Cardiac septum (tissue), 1 donor: ENCODE results near the gene HNRNPUL1. TPM values are rescaled to one million over a fixed set of nuclear protein-coding genes. Genes with fewer than 3 reads are reported as not detected.

Source experiments
- DNase-seq: peaks from one replicate; pipeline ENCODE4 v3.0.0-alpha.2; 2020; ENCODE audit warnings: low spot score
- intact Hi-C: fragments of 100-400 bp; cut with DNase I; formaldehyde crosslinking; loops from one replicate; pipeline ENCODE4 v1.14.0; 2022
- total RNA-seq: library from RNA; stranded (reverse); fragmentation: NEBNext Ultra II Directional; extraction: Animal tissue kit (Norgen Biotek cat#: 25700); gene quantifications from one replicate; pipeline ENCODE4 v1.2.1, GENCODE V29; 2021
- donor health status: DM: no; HTN: no; CAD: no.

The HNRNPUL1 gene
- total RNA-seq, 1 donor from 2014 or later = 109 TPM

DNA sequence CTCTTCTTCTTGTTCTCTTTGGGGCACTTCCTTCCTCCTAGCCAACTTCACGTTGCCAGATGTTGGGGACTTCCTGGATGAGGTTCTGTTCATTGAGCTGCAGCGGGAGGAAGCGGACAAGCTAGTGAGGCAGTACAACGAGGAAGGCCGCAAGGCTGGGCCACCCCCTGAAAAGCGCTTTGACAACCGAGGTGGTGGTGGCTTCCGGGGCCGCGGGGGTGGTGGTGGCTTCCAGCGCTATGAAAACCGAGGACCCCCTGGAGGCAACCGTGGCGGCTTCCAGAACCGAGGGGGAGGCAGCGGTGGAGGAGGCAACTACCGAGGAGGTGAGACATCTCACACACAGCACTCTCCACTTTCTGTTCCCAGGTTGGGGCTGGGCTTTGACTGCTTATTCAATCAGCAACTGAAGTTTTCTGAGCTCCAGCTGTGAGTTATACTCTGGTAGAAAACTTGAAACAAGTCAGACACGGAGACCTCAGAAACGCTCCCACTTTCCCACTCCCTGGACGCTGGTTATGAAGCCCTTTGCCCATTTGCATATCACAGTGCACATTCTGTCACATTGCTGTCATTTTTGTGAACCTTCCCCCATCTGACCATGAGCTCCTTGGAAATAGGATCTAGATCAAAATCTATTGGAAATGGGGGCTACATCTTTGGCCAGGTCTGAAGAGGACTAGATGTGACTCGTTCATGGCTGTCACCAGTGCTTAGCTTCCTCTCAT is 38.6 kb downstream of the HNRNPUL1 start:
- no peak for DNase-seq
- intact Hi-C loops = no loop called here

DNA sequence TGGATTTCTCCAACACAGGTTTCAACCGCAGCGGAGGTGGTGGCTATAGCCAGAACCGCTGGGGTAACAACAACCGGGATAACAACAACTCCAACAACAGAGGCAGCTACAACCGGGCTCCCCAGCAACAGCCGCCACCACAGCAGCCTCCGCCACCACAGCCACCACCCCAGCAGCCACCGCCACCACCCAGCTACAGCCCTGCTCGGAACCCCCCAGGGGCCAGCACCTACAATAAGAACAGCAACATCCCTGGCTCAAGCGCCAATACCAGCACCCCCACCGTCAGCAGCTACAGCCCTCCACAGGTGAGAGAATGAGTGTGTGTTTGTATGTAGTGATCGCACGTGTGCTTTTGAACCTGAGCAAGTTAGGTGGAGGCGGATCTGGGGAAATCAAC is 39.8 kb downstream of the HNRNPUL1 start:
- intact Hi-C loops = no loop called here
- DNase-seq = no peak

DNA sequence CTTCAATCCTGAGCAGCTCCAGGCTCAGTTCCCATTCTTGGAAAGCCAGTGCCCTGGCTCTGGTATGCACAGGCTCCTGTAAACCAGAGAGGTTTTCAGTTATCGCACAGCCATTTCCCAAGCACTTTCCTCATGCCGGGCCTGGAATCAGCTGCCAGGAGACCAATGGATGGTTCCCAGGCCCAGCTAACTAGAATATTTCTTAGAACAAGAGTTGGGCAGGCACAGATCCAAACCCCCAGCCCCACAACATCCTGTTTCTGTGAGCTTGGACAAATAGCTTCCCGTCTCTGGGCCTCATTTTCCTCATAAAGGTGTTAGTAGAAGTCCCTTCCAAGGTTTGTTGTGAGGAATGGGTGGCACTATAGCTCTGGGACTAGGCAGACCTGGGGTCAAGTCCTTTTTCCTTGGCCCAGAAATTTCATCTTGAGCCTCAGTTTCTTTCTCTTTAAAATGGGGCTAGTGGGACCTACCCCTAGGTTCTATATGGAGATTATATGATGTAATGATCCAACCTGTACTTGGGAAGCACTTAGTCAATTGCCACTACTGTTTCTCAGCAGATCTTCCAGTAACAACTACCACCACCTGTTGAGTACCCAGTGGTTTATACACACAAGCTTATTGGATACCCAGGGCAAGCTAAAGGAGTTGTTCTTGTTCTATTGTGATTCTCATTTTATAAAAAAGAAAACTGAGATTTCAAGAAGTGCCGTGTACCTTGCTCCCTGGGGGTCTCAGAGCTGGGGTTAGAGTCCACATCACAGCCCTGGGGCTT is 40.7 kb downstream of the HNRNPUL1 start:
- DNase-seq = no peak
- intact Hi-C loops = loop anchor here (5.0 kb wide), 2 partner anchors 127 to 178 kb away; no protein-coding TSS in a partner anchor

DNA sequence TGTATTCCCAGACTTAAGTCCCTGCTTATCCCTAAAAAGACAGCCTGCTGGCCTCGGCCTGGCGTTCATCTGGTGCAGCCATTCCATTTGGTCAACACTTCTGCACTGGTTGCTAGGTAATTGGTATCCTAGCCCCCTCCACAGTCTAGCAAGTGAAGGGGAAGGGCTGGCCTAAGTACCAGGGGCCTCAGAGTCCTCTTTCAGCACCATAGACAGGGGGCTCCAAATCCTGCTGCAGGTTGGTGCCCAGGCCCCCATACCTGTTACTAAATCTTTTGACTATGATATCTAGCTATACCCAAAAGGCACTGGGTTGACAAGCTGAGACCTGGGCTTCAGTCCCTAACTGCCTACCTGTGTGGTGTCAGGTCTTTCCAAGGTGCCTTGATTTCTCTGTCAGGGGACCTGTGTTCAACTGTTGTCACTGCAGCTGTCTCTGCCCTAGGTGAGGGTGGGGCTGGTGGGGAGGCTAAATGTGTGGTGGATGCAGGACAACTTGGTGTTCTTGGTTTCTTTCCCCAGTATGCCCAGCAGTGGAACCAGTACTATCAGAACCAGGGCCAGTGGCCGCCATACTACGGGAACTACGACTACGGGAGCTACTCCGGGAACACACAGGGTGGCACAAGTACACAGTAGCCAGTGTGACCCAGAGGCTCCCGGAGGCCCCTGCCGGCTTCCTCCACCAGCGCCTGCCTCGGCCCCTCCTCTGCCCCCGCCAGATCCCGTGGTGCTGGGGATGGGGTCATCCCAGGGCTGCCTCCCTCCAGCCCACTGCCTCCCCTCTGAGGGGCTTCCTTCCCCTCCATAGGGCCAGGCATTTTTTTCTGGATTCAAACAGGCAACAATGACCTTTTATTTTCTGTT is 42.0 kb downstream of the HNRNPUL1 start:
- intact Hi-C loops = loop anchor here (5.0 kb wide), 2 partner anchors 126 to 179 kb away; no protein-coding TSS in a partner anchor
- no peak for DNase-seq

DNA sequence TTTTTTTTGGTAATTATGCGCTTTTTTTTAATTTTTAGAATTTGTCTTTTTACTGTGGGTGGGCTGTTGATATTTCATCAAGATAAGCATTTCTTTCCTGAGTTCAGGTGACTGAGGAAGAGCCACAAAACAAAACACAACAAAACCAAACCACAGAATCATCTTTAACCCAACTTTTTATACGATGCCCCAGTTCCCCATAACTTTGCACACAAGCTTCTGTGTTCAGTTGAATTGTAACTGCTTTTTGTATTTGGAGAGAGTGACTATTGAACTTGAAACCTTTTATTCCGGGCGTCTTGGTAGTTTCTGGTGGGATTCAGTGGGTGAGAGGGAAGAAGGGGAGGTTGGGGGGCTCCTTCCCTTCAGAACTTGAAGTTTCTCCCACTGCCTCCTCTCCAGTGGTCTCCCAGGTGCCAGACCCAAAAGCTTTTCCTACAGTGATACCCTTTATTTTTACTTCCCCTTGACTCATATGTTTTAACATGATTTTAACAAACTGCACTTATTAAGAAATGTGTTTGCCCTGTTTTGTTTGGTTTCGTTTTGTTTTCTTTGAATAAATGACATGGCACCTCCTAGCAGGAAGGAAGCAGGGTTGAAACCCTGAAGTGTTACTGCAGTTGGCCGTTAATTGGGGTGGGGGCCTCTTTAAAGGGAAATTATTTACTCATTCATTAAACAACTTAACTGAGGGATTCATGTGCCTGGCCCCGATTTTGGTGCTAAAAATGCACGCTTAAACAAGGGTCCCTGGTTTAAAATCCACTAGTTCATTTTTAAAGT is 43.1 kb downstream of the HNRNPUL1 start:
- no peak for DNase-seq
- intact Hi-C loops = loop anchor here (5.0 kb wide), 2 partner anchors 125 to 180 kb away; no protein-coding TSS in a partner anchor

DNA sequence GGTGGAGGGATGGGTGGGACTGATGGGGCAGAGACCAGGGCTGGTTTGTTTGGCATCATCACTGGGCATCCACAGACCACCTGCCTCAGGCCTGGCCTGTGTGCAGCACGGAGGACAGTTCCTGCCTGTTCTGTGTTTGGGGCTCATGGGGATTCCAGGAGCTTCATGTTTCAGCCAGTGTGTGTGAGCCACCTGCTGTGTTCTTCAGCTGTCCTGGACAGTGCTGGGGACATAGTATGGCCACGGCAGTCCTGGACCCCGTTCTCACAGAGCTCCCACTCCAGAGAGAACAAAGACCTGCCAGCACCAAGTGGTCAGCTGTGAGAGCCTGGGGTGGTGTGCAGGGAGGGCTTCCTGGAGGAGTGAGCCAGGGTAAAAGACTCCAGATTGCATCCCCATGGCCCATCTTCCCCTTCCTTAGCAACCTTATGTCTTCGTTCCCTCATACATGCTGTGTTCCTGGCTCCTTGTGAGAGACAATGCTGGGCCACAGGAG is 43.8 kb downstream of the HNRNPUL1 start:
- no peak for DNase-seq
- intact Hi-C loops = loop anchor here (1.0 to 5.0 kb wide), 3 partner anchors 104 to 181 kb away; no protein-coding TSS in a partner anchor

DNA sequence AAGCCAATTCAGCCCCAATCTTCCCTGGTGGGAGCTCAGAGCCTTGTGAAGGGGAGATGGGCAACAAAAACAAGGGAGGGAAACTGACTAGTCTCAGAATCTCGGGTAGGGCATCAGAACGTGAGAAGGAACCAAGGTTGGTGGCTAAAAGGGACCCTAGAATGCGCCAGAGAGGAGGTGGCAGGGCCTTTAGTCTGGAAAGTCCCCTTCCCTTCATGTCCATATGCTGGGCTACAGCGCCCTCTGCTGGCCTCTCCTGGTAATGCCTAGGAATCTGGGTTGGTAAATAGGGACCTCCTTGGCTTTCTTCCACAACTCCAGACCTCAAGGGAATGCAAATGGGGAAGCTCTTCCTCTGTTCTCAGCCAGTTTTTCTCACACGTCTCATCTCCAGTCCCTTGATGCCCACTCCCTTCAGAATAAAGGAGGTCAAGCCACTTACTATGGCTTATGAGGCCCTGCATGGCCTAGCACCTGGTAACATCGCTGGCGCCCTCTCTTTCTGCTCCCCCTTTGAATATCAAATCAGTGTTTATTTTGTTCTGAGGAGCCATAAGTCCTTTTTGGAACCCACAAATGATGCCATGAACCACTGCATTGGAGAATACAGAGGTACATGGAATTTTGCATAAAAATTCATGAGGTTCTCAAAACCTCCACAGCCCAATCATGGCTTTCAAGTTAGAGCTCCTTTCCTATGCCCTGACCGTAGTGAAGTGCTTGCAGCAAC is 44.4 kb downstream of the HNRNPUL1 start:
- peak; percentile 95 for DNase-seq
- intact Hi-C loops = loop anchor here (1.0 to 5.0 kb wide), 3 partner anchors 104 to 181 kb away; no protein-coding TSS in a partner anchor

DNA sequence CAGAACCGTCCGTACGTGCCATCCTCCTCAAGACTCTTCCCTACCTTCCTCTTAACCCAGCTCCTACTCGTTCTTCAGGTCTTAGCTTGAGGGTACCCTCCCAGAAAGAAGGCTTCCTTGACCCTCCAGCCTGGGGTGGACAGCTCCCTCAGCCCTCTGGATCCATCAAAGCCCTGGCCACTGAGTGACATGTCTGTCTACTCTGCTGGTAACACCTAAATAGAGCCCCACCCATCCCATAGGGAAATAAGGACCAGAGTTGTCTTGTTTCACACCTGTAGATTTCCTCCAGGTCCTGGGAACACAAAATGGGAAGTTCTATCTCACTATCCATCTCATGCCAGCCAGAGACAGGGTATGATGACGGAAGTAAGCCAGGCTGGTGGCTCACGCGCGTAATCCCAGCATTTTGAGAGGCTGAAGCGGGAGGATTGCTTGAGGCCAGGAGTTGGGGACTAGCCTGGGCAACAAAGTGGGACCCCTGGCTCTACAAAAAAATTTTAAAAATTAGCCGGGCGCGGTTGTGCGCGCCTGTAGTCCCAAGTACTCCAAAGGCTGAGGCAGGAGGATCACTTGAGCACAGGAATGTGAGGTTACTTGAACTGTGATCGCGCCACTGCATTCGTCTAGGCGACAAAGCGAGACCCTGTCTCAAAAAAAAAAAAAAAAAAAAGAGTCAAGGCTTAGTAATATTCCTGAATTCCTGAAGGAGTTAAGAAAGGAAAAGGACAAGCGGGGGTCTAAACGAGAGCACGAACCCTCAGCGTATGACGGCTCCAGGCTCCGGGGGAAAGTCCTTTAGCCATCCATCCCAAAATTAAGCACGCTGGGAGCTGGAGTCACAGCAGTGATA is 45.2 kb downstream of the HNRNPUL1 start:
- intact Hi-C loops = loop anchor here (2.0 to 5.0 kb wide), 4 partner anchors 43 to 182 kb away; partner anchors contain the start of genes HNRNPUL1 and TGFB1
- no peak for DNase-seq

DNA sequence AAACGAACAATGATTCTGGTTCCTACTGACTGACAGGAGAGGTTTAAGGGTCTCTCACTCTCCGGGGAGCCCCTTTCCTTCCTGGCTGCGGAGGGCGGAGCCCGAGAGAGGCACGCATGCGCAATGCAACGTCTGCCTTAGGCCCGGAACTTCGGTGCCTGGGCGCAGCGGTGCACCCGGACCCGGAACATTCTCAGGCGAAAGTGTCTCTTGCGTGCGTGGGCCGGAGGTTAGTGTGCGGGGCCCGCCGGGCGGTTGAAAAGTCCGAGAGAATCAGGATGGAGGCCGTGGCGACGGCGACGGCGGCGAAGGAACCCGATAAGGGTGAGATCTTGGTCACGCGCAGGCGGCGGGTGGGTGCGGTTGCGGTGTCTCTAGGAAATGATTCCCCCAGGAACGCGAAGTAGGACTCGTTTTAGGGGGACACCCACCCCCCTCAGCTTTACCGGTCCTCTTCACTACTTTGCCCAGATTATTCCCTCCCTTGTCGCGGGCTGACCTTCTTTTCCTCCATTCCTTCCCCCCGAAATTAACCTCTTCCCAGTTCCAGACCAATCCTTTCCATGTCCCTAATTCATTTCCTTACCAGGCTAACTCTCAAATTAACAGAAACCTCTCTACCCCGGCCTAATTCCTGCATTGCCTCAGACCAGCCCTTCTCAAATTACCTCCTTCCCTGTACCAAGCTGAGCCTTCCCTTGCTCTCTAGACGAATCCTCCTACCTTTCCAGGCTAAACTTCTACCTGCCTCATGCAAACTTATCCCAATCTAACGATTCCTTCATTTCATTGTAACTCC is 46.1 kb downstream of the HNRNPUL1 start, which contains the start of gene CCDC97:
TSS of gene CCDC97 (plus strand) at position 140 of the 799 bp plus-strand sequence. CDS start at position 279, 139 bp downstream.
- intact Hi-C loops = loop anchor here (2.0 to 5.0 kb wide), 2 partner anchors 42 to 45 kb away; partner anchors contain the start of genes HNRNPUL1 and TGFB1
- DNase-seq = peak; percentile 96

DNA sequence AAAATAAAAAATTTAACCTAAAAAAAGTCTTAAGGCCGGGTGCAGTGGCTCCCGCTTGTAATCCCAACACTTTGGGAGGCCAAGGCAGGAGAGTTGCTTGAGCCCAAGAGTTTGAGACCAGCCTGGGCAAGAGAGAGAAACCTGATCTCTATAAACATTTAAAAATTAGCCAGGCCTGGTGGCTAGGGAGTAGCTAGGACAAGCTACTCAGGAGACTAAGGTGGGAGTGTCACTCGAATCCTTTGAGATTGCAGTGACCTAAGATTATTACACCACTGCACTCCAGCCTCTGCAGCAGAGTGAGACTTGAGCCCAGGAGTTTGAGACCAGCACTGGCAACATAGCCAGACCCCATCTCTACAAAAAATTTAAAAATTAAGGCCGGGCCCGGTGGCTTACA is 46.9 kb downstream of the HNRNPUL1 start:
- no peak for DNase-seq
- intact Hi-C loops = loop anchor here (2.0 to 5.0 kb wide), 2 partner anchors 41 to 46 kb away; partner anchors contain the start of genes HNRNPUL1 and TGFB1

DNA sequence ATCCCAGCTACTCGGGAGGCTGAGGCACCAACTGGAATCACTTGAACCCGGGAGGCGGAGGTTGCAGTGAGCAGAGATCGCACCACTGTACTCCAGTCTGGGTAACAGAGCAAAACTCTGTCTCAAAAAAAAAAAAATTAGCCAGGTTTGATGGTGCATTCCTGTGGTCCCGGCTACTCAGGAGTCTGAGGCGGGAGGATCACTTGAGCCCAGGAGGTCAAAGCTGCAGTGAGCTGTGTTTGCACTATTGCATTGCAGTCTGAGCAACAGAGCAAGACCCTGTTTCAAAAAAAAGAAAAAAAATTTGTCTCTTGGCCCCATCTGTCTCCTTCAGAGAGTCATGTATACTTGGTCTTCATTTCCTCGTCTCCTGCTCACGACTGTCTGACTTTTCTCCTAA is 47.4 kb downstream of the HNRNPUL1 start:
- intact Hi-C loops = loop anchor here (2.0 to 5.0 kb wide), 2 partner anchors 41 to 47 kb away; partner anchors contain the start of genes HNRNPUL1 and TGFB1
- DNase-seq = no peak

DNA sequence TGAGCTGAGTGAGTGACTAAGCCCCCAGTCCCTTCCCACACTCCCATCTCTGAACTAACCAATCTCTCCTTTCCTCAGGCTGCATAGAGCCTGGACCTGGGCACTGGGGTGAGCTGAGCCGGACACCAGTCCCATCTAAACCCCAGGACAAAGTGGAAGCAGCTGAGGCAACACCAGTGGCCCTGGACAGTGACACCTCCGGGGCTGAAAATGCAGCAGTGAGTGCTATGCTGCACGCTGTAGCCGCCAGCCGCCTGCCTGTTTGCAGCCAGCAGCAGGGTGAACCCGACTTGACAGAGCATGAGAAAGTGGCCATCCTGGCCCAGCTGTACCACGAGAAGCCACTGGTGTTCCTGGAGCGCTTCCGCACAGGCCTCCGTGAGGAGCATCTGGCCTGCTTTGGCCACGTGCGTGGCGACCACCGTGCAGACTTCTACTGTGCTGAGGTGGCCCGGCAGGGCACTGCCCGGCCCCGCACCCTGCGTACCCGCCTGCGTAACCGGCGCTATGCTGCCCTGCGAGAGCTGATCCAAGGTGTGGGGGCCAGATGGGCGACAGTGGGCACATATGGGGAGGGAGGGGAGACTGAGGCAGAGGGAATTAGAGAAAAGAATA is 52.2 kb downstream of the HNRNPUL1 start:
- intact Hi-C loops = no loop called here

DNA sequence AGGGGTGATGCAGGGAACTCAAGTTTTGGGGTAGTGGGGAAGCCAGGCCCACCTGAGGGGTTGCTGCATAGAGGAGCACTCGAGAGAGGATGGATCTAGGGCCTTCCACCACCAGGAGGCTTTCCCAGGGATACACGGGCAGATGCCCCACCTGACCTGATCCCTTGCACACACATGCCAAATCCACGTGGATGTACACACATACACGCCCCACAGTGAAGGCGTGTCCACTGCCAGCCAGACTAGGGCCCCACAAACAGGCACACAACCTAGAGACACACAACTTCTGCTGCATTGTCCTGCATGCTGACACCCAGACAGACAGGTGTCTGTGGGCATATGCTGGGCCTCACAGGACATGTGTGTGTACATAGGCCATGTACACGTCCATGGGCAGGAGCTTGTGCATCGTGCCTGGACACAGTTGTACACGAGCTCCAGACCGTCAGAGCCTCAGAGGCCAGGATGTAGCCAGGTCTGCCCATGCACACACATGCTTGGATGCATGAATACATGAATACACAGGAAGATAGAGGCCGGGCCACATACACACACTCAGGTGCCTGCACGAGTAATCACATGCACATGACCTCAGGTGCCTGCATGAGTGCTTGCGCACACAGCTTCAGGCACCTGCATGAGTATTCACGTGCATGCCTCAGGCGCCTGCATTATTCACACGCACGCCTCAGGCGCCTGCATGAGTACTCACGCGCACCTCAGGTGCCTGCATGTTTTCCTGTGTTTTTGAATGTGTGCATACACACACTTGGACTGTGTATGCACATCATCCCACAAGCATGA is 54.7 kb downstream of the HNRNPUL1 start:
- DNase-seq = no peak
- intact Hi-C loops = no loop called here

More for the DNA sequence above, 52.2 kb downstream of the HNRNPUL1 start:
- no peak for DNase-seq

DNA sequence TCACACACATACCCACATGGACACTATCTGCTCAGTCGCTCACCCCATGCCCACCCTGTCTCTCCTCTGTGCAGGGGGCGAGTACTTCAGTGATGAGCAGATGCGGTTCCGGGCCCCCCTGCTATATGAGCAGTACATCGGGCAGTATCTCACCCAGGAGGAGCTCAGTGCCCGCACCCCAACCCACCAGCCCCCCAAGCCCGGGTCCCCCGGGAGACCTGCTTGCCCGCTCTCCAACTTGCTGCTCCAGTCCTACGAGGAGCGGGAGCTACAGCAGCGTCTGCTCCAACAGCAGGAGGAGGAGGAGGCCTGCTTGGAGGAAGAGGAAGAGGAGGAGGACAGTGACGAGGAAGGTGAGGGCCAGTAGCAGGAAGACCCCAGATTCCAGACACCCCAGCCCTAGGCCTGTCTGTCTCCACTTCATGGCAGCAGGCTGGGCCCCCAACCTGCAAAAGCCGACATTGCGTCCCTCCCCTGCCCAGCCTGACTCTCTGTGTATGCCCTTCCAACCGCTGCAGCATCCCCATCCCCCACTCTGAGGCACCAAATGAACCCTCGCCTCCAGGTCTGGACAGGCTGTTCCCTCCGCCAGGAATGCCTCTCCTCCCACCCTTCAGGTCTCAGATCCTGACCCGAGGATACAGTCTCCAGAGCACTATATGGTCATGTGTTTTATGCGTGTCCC is 55.5 kb downstream of the HNRNPUL1 start:
- intact Hi-C loops = no loop called here
- no peak for DNase-seq
